A204.1 (cell line): ENCODE measurements around the gene TRIM49C.
"Not testable (repeated sequence)": the region's sequence is repeated elsewhere in the genome, so short reads cannot be mapped to it uniquely, and the experiment has no call there.

Experiments
- FAIRE-seq: peaks from 2 replicates; lab custom pipeline; 2012; peaks lifted over from hg19 to GRCh38; lab: Jason Lieb, UNC

Gene TRIM49C

GRCh38 chr11:90030806-90031205, at the start of gene TRIM49C:
Gene TRIM49C, plus strand, starts transcription at chr11:90031106. Its CDS starts 4,106 bp downstream, at chr11:90035212.
- not testable (repeated sequence) for FAIRE-seq

- FAIRE-seq: not testable (repeated sequence)
Measured at GRCh38 chr11:90024184-90024583, 6.7 kb upstream of the TRIM49C start.

GRCh38 chr11:90051591-90052209, 20.8 kb downstream of the TRIM49C start:
- not testable (repeated sequence) for FAIRE-seq

GRCh38 chr11:90052311-90052710, 21.4 kb downstream of the TRIM49C start:
- not testable (repeated sequence) for FAIRE-seq

GRCh38 chr11:90053545-90053944, 22.6 kb downstream of the TRIM49C start:
- not testable (repeated sequence) for FAIRE-seq

GRCh38 chr11:90085650-90086049, 54.7 kb downstream of the TRIM49C start, which contains the start of gene UBTFL1:
Gene UBTFL1, plus strand, starts transcription at chr11:90085950. Its CDS starts 0 bp downstream, at chr11:90085950.
- not testable (repeated sequence) for FAIRE-seq

- FAIRE-seq: not testable (repeated sequence)
Measured at GRCh38 chr11:90088731-90089130, 57.8 kb downstream of the TRIM49C start.
